ENCODE measurements around the gene NAT16.

The NAT16 gene

GRCh38 chr7:101153969-101154692 lies 26.0 kb downstream of the NAT16 start, which contains the start of gene AP1S1:
TSS of gene AP1S1 (plus strand) at chr7:101154476. CDS start at chr7:101154515, 39 bp downstream.
- Histone ChIP-seq H3K9ac (peak within 1 kb of the TSS; percentile 76), H3K4me2 (ENCODE audit: low read length) (peak within 1 kb of the TSS; percentile 89), H3K4me1 (peaks cover 9% of the 10 kb centered on the region), H3K4me3 (ENCODE audit: low read depth, low read length) (peak within 1 kb of the TSS; percentile 67), H3K9me3 (ENCODE audit: control insufficient read depth, low read length) (no peaks in the 10 kb centered on the region), H3K27me3 (ENCODE audit: control insufficient read depth, insufficient read depth, low read length) (no peaks in the 10 kb centered on the region), H2AFZ (peak within 1 kb of the TSS; percentile 84), H3K36me3 (ENCODE audit: control insufficient read depth, insufficient read depth, low read length) (no peaks in the 10 kb centered on the region), H3K27ac (no peak within 1 kb of the TSS), H3K79me2 (no peaks in the 10 kb centered on the region)
- TF ChIP-seq CTCF (IDR thresholded peaks at IDR 0.05): no peak

GRCh38 chr7:101151908-101152651 lies 28.0 kb downstream of the NAT16 start:
- H3K4me2 ChIP-seq (ENCODE audit: low read length): no peak overlapping the region
- H3K27me3 ChIP-seq (ENCODE audit: control insufficient read depth, insufficient read depth, low read length): no peaks in the 10 kb centered on the region
- H3K27ac ChIP-seq: no peak overlapping the region
- H3K4me3 ChIP-seq (ENCODE audit: low read depth, low read length): no peak overlapping the region
- no peaks in the 10 kb centered on the region for H3K9me3 ChIP-seq (ENCODE audit: control insufficient read depth, low read length)
- H3K36me3 ChIP-seq (ENCODE audit: control insufficient read depth, insufficient read depth, low read length): no peaks in the 10 kb centered on the region
- H3K9ac ChIP-seq: no peak overlapping the region
- H3K79me2 ChIP-seq: no peaks in the 10 kb centered on the region
- no peak overlapping the region for H2AFZ ChIP-seq
- H3K4me1 ChIP-seq: peaks cover 9% of the 10 kb centered on the region
- TF ChIP-seq CTCF (IDR thresholded peaks at IDR 0.05): no peak

DNA sequence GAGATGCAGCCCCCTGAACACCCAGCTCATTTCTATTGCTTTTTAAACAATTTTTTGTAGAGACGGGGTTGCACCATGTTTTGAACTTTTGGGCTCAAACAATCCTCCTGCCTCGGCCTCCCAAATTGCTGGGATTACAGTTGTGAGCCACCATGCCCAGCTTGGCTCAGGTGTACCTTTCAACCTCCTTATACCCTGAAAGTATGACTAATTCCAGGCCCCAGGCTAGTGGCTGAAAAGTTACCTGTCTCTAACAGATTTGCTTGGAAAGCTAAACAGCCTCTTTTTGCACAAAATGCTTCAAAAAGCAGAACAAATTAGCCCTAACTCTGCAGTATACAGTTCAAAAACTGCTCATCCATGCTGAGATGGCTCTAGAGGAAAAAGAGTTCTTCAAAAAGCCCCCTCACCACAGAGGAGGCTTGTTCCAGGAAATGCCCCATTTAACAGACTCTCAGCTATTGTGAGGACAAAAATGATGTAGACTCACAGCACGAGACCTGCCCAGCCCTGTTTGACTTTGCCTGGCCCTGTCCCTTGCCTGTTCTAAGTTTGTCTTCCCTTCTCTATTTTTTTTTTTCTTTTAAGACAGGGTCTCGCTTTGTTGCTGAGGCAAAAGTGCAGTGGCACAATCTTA lies 39.2 kb downstream of the NAT16 start:
- TF ChIP-seq CTCF (IDR thresholded peaks at IDR 0.05): no peak
- H2AFZ ChIP-seq: no peak overlapping the region
- H3K27me3 ChIP-seq (ENCODE audit: control insufficient read depth, insufficient read depth, low read length): no peaks in the 10 kb centered on the region
- no peak overlapping the region for H3K9ac ChIP-seq
- no peaks in the 10 kb centered on the region for H3K9me3 ChIP-seq (ENCODE audit: control insufficient read depth, low read length)
- no peak overlapping the region for H3K27ac ChIP-seq
- no peaks in the 10 kb centered on the region for H3K79me2 ChIP-seq
- H3K4me1 ChIP-seq: no peaks in the 10 kb centered on the region
- H3K36me3 ChIP-seq (ENCODE audit: control insufficient read depth, insufficient read depth, low read length): no peaks in the 10 kb centered on the region
- H3K4me2 ChIP-seq (ENCODE audit: low read length): no peak overlapping the region
- H3K4me3 ChIP-seq (ENCODE audit: low read depth, low read length): no peak overlapping the region

- Histone ChIP-seq H3K79me2 (no peaks in the 10 kb centered on the region), H3K27me3 (ENCODE audit: control insufficient read depth, insufficient read depth, low read length) (no peaks in the 10 kb centered on the region), H3K4me2 (ENCODE audit: low read length) (no peak overlapping the region), H3K4me3 (ENCODE audit: low read depth, low read length) (no peak overlapping the region), H3K9me3 (ENCODE audit: control insufficient read depth, low read length) (no peaks in the 10 kb centered on the region), H3K36me3 (ENCODE audit: control insufficient read depth, insufficient read depth, low read length) (no peaks in the 10 kb centered on the region), H3K9ac (no peak overlapping the region), H3K27ac (no peak overlapping the region), H2AFZ (no peak overlapping the region), H3K4me1 (no peaks in the 10 kb centered on the region)
- TF ChIP-seq CTCF (IDR thresholded peaks at IDR 0.05): no peak
These were observed 39.8 kb downstream of the NAT16 start for GRCh38 chr7:101140339-101140699.

All from parathyroid adenoma (tissue), 2 donors.